Right ventricle myocardium superior (tissue), 1 donor: Measurements from ENCODE around the gene STMND1. TPM values are rescaled to one million over a fixed set of nuclear protein-coding genes. Genes with fewer than 3 reads are reported as not detected.

Experiments used
- ATAC-seq: fragments of 200-7000 bp; cut with Tn5 transposase; one replicate; pipeline ENCODE4 v1.9.1; 2020; ENCODE audit warnings: mild to moderate bottlenecking; ENCODE audit not compliant: poor library complexity
- DNase-seq: peaks from one replicate; pipeline ENCODE4 v3.0.0-alpha.2; 2020
- intact Hi-C: fragments of 100-400 bp; cut with DNase I; formaldehyde crosslinking; loops from one replicate; pipeline ENCODE4 v1.11.2; 2022
- total RNA-seq: library from RNA; stranded (reverse); fragmentation: NEBNext Ultra II Directional; extraction: Animal tissue kit (Norgen Biotek cat#: 25700); gene quantifications from one replicate; pipeline ENCODE4 v1.2.1, GENCODE V29; 2021
- donor health status: DM: no; HTN: yes; CAD: no; lungs with severe emphysema.

The STMND1 gene
- total RNA-seq, 1 donor from 2014 or later, result not detected

DNA sequence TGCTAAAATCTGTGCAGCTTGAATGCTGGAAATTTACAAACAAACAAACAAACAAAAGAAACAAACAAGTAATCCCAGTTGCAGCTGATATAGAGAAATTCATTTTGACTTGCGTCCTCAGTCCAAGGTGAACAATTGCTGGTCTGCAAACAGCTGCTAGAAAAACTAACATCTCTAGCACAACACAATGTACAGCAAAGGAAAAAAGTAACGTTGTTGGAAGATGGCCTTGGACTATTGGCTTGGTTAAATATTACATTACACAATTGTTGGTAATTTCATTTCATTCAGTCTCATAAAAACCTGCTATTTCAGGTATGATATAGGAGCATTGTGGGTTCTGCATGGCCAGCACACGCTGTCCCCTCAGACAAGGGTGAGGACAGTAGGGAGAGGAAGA, 50.0 kb downstream of the STMND1 start:
- DNase-seq, result no peak
- intact Hi-C loops, result no loop called here

DNA sequence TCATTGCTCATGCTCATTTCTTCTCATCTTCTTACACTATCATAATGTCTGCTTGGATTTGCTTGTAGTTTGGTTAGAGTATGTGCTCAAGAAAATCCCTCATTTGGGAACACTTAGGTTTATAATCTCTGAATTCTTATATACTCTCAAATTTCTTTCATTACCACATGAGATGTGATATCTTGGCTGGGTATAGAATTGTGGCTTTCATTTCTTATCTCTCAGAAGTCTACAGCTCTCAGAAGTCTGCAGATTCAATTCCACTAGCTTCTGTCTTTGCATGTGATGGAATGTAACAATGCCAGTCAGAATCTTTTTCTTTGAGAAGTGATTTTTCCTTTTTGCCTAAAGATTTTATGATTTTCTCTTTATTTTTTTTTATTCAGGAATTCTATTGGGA, 50.9 kb downstream of the STMND1 start:
- DNase-seq (no peak), ATAC-seq (no peak)
- intact Hi-C loops, result no loop called here

More for the DNA sequence above, 50.0 kb downstream of the STMND1 start:
- ATAC-seq, result no peak

DNA sequence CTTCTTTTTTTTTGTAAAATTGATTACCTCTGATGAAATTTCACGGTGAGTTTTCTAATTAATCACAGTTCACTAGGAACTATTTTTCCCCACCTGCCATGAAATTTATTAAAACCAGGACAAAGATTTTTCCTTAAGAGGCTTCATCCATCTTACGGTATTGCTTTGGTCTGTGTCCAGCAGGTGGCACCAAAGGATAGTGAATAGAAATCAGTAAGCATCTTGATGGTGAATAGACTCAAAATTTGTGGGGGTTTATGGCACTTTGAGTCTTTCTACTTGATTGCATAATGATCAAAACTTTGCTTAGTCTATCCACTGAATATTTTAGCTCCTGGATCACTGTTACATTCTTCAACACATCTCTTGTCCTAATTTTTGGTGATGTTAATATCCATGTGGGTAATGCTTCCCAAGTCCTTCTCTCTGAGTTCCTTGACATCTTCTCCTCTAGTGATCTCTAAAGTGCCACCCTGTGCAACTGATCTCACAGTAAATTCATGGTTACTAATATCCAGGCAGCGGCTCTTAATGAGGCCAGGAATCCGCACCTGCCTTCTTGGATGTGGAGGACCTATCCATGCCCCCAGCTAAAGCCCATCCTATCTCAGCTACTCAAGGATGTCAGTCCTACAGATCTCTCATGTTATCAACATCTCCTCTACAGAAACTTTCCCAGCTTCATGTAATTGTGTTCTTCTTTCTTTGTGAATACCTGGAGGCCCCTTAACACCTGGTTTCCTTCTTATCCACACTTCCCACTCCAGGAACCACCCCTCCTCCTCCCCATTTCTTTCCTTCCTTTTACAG, 54.5 kb downstream of the STMND1 start:
- DNase-seq, result no peak
- intact Hi-C loops, result loop anchor here (2.0 to 5.0 kb wide), 2 partner anchors 428 to 646 kb away; no protein-coding TSS in a partner anchor
- peak; percentile 77 for ATAC-seq

DNA sequence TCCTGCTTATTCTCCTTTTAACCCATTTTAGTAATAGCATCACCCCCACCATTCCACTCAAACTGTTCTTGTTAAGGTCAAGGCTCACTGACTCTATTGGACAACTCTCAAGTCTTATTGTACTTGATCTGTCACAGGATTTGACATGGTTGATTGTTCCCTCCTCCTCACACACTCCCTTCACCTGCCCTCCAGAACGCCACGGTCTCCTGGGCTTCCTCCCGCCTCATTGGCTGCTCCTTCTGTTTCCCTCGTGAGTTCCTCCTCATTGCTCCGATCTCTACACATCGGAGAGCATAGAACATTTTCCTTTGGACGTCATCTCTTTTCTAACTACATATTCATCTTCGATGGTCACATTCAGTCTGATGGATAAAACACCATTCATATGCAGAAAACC, 55.1 kb downstream of the STMND1 start:
- intact Hi-C loops, result loop anchor here (2.0 to 5.0 kb wide), 2 partner anchors 428 to 645 kb away; no protein-coding TSS in a partner anchor
- DNase-seq (no peak), ATAC-seq (no peak)

DNA sequence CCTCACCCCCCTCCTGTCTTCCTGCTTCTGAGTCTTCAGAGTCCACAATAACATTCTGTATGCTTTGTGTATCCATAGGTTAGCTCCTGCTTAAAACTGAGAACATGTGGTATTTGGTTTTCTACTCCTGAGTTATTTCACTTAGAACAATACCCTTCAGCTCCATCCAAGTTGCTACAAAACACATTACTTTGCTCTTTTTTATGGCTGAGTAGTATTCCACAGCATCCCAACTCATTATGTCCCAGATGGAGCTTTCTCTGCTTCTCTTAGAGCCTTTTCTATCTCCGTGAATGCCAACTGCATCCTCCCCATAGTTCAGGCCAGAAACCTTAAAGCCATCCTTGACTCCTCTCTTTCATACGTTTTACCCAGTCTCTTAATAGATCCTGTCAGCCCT, 55.8 kb downstream of the STMND1 start:
- ATAC-seq (no peak), DNase-seq (no peak)
- intact Hi-C loops, result loop anchor here (2.0 to 5.0 kb wide), 2 partner anchors 427 to 645 kb away; no protein-coding TSS in a partner anchor

DNA sequence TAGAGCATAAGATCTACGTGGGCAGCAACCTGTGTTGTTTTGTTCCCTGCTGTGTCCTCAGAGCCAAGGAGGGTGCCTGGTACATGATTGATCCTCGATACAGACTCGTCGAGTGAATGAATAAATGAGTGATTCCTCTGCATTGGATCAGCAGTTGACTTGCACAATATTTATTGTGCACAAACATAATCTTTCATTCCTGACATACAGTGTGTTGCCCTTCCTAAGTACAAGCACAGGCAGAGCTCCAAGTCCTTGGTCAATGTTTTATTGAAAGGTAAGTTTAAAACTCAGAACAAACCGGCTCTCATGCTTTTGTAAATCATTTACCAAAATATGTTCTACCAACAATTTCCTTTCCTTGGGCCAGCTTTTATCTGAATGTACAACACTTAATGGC, 57.4 kb downstream of the STMND1 start:
- intact Hi-C loops, result loop anchor here (5.0 kb wide), 1 partner anchor 643 kb away; no protein-coding TSS in a partner anchor
- ATAC-seq, result no peak
- DNase-seq, result no peak

DNA sequence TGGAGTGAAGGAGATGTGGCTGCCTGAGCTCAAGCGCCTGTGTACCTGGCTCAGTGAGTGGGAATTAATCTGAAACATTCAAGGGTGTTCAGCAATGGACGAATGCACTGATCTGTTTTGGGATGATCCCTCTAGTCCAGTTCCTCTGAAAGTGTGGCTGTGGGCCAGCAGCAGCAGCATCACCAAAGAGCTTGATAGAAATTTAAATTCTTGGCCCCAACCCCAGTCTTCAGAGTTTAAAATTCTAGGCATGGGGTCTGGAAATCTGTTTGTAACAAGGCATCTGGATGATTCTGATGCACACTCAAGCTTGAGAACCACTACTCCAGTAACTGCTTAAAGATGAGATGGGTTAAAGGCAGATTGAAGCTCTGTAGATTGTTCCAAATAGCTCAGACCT, 59.2 kb downstream of the STMND1 start:
- DNase-seq (no peak), ATAC-seq (no peak)
- intact Hi-C loops, result loop anchor here (10.0 kb wide), 1 partner anchor 124 kb away; the partner anchor contains the start of gene RBM24

DNA sequence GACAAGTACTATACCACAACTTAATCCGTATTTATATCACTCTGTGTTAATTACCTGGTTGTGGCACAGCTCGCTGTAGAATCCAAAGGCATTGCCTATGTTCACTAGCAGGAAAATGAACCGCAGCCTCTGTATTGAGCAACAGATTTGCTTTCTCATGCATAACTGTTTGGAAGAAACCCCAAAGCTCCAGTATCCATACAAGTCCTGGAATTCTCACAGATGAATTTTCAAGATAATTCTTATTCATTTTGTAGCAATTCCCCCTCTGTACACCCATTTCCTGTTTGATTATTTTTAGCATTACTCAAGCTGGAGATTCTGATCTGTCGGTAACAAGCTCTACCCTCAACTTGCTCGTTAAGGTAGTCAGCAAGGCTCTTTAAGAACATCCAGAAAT, 63.5 kb downstream of the STMND1 start:
- DNase-seq (no peak), ATAC-seq (no peak)
- intact Hi-C loops, result loop anchor here (10.0 kb wide), 1 partner anchor 119 kb away; the partner anchor contains the start of gene RBM24

DNA sequence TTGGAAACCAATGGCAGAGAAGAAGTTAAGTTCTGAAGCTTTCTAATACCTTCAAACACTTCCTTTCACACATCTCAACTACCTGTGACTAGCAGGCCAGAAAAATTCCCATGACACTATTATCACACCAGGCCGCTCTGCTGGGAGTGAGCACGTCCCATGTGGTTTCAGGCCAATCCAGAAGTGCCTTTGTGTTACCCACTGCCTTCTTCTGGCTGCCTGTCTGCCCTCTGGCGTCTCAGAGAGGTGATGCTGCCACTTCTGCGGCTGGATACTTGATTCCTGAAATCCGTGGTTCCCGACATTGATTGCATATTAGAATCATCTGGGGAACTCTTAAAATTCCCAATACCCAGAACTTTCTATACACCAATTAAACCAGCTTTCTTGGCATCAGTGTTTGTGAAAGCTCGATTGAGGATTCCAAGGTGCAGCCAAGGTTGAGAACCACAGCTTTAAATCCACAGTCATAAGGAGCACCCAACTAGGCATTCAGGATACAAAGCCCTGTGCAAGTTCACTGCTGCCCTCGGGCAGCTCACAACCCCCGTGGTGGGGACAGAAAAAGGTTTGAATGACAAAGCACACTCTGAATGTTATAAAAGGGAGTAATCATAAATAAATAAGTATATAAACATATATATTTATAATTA, 65.6 kb downstream of the STMND1 start:
- DNase-seq, result peak; percentile 71
- ATAC-seq, result peak; percentile 94
- intact Hi-C loops, result loop anchor here (10.0 kb wide), 1 partner anchor 117 kb away; the partner anchor contains the start of gene RBM24

DNA sequence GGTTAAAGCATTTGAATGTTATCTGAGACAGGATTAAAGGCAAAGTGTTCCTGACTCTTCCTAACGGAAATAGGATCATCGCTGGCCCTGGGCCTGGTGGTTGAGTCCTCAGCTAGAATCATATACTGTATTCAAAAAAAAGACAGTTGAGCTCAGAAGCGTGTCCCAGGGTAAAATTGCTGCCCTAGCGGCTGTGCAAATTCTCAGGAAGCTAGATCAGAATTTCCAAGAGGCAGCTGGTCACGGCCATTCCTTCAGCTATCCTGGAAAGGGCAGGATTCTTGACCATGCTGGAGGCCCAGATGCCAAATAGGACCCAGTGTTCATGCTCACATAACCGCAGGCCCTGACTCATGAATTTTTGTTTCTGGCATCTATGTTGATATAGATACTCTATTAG, 67.4 kb downstream of the STMND1 start:
- DNase-seq (no peak), ATAC-seq (no peak)
- intact Hi-C loops, result loop anchor here (10.0 kb wide), 1 partner anchor 116 kb away; the partner anchor contains the start of gene RBM24

DNA sequence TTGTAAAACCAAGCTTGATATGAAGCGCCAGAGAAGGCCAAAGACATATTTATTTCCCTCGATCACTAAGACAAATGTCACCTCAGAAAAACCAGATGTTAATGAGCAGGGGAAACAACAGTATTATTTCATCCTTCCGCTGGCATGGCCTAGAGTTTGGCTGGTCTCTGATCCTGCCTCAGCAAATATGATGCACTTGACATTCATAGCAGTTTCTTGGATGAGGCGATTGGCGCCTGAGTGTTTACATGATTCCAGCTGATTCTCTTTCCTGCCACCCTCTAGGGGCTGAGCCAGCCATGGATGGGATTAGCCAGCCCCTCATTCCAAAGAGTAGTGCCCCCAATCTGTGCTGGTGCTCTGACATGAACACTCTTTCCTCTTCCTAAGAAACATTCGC, 67.9 kb downstream of the STMND1 start:
- ATAC-seq, result no peak
- no peak for DNase-seq
- intact Hi-C loops, result loop anchor here (10.0 kb wide), 1 partner anchor 115 kb away; the partner anchor contains the start of gene RBM24

DNA sequence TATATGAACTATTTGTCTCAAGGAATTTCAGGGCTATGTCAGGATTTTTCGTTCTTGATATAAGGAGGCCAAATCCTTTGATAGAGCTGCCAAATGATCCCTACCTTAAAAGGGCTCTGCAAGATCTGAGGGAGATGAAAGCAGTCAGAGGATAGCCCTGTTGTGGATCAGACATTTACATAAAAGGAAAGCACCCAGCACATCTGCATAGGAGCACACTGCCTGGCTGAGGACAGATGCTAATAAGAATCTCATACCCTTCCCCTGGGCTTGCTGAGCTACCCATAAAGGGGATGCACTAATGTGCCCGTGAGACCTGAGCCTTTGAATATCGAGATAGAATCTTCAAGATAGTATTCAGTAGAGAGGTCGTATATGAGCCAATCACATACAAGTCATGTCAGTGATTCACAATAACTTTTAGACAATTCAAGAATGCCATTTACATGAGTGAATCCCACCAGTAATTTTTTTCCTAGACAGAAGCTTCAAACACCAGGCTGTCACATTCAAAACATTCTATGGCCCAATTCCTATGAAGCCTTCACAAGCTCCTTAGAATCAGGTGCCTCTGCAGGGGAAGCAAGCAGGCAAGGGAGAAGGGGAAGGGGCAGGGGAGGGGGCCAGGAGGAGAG, 71.1 kb downstream of the STMND1 start:
- intact Hi-C loops, result no loop called here
- DNase-seq, result no peak
- ATAC-seq, result no peak

DNA sequence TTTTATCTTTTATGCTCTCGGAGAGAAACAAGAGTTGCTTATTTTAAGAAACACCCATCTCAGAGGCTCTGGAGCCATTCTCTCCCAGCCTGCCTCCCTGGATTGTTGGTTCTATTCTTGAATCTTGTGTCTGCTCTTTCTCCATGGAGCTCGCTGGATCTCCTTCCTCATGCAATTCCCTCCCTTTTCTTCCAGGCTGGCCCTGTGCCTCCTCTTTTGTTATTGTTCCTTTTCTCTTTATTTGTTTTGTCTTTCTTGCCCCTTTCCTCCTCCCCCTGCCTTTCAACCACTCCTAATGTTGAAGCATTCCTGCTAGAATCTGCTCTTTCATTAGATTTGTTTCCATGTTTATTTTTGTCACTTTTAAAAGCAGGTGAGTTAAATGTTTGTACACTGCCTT, 76.5 kb downstream of the STMND1 start:
- ATAC-seq (no peak), DNase-seq (no peak)
- intact Hi-C loops, result no loop called here

DNA sequence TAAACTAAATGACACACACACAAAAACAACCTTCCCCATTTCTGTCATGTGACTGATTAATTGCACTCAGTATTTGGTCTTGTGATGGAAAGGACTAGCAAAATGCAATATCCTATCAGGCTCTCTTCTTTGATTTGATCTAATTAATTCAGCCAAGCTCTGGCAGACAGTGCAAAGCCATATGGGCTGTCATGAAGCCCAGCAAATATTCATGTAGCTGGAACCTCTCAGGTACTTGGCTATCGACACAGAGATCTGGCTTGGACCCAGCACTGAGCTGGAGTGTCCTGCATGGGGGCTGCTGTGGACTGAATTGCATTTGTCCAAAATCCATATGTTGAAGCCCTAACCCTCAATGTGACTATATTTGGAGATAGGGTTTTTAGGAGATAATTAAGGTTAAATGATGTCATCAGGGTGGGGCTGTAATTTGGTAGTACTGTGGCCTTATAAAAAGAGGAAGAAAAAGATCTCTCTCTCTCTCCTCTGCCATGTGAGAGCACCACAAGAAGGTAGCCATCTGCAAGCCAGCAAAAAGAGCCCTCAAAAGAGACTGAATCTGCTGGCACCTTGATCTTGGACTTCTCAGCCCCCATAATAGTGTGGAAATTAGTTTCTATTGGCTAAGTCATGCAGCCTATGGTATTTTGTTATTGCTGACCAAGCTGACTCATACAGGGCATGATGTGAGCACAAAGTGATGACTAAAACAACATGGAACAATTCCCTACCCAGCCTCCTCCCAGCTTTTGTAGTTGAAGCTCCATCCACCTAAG, 77.1 kb downstream of the STMND1 start:
- intact Hi-C loops, result no loop called here
- ATAC-seq, result no peak
- no peak for DNase-seq

DNA sequence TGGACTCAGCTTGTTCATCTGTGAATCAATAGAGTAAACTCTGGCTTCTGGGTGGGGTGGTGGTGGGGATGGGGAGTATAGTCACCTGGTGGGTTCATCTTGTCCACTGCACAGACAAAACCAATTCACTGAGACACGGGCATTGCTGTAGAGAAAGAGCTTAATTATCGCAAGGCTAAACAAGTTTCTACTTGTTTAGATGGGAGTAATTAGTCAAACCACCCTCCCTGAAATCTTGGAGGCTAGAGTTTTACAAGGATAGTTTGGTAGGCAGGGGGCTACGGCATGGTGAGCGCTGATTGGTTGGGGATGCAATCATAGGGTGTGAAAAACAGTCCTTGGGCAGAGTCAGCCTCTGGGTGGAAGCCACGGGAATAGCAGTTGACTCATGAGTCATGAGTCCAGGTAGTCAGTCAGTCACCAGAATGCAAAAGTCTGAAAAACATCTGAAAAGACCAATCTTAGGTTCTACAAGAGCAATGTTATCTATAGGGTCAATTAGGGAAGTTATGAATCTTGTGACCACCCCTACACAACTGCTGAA, 77.8 kb downstream of the STMND1 start:
- ATAC-seq (no peak), DNase-seq (no peak)
- intact Hi-C loops, result no loop called here
